Fibroblast of lung (primary cell): ENCODE measurements around the gene EIF4H.

Experiments
- CTCF ChIP-seq, 2 donors: IDR thresholded peaks in 1 of 2; conservative IDR thresholded peaks in 1 of 2; 1 replicate in 1 of 2; 2 replicates in 1 of 2; pipeline ENCODE4 v1.5.1; 2011 to 2012; ENCODE audit warnings: low read length in 2 of 2, control low read depth in 1 of 2, inconsistent platforms in 1 of 2, low read depth in 1 of 2, mild to moderate bottlenecking in 1 of 2
- EZH2 ChIP-seq: IDR thresholded peaks from 2 replicates; pipeline ENCODE4 v1.5.1; 2012; ENCODE audit warnings: low read length, control low read depth, mild to moderate bottlenecking; ENCODE audit errors: missing control alignments

GRCh38 chr7:74212661-74213060 lies 38.5 kb downstream of the EIF4H start:
- TF ChIP-seq CTCF (conservative IDR thresholded peaks at IDR 0.05 in 1 of 2, IDR thresholded peaks at IDR 0.05 in 1 of 2; ENCODE audit: low read depth in 1 of 2, low read length in 2 of 2) (no peak), EZH2 (no peak)
